NOMO-1 treated with DMSO at 0.1 percent for 48 hours (cell line): Measurements from ENCODE around the gene KIF6.

Experiments used
- DNase-seq: peaks from one replicate; lab custom pipeline; 2025; ENCODE audit not compliant: unreplicated experiment; lab: John Stamatoyannopoulos, UW

Gene KIF6

DNA sequence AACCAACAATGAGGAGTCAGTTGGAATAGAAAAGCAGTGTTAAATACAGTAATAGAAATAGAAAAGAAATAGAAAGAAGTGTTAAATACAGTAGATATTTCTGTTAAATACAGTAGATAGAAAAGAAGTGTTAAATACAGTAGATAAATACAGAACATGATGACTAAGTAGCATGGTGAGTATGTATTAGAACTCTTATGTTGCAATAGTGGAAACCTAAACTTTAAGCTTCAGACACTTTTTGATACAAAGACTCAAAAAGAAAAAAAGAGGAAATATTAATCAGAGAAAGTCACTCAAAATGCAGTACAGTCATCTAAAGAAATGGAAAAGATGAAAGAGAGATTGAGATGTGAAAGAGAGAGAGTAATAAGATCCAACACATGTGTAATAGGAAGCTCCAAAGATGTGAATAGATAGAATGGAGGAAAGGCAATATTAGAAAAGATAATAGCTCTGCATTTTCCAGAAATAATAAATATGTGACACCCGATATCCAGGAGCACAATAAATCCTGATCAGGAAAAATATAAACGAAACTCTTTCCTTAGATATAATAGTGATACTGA, 271.2 kb downstream of the KIF6 start:
- DNase-seq = no peak

DNA sequence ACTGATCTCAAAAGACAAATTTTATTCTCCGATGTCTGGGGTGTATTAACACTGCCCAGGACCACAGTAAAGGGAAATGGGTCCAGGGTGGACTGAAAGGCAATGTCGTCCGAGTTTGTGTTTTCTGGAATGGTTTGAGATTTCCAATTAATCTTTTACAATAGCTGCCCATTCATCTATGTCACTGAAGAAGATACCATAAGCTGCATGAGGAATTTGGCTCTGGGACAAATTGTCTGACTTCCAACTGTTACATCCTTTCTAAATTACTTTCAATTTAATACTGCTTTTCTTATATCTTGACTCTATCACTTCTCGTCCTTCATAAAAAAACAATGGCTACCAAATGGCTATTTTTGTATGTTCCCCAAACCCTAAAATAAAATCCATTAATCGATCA, 272.0 kb downstream of the KIF6 start:
- DNase-seq = no peak

- DNase-seq = no peak
Measured at GRCh38 chr6:39452306-39453145, 272.7 kb downstream of the KIF6 start.

- no peak for DNase-seq
Measured at GRCh38 chr6:39451831-39452230, 273.4 kb downstream of the KIF6 start.

GRCh38 chr6:39449022-39449421, 276.2 kb downstream of the KIF6 start:
- DNase-seq = no peak

DNA sequence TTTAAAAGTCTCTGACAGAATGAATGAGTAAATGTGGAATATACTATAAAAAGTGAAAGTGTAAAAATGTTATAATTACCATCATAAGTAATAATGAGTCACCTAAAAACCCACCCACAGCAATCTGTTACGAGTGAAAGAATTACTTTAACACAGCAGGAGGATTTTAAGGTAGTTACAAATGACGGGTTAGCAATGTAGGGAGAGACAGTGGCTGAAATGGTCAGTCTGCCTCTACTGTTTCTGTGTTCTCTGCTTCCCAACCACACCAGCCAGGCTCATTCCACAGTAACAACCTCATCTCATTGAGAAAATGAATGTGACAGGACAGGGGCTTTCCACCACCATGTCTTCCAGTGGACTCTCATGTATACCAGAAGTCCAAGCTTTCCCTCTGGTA, 278.3 kb downstream of the KIF6 start:
- DNase-seq = no peak

DNA sequence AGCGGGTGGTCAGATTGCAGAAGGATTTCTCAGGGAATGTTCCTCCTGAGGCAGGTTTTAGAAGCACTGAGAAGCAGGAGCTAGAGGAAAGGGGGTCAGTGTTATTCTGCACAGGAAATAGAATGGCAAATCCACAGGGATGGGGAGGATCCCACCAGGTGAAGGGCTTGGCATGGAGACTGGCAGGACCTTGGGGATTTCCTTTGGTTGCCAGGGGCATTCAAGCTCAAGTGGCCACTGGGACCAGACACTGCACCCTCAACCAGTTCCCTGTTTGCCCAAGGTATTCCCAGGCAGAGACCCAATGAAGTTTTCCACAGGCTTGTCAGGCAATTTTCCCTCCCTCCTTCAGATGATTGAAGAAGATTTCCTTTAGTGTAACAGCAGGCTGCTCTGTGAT, 279.5 kb downstream of the KIF6 start:
- no peak for DNase-seq

- DNase-seq = no peak
Measured at GRCh38 chr6:39444479-39445019, 280.7 kb downstream of the KIF6 start.

- no peak for DNase-seq
Measured at GRCh38 chr6:39441986-39442385, 283.2 kb downstream of the KIF6 start.

DNA sequence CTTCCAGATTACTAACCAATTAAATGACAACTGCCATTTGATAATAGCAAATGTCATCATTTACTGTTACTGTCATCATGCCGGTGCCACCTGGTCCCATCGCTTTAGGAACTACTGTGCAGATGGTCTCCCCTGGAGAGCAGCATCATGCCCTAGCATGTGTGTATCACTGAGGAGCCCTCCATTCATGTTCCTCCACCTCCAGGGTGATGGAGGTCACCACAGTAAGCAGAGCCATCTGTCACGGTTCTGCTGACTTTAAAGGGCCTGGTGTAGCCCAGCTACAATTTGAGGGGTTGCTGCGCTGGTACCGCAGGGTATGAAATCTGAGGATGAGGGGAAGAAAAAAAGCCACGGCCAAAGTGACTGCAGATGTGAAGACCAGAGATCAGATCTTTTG, 283.9 kb downstream of the KIF6 start:
- no peak for DNase-seq

DNA sequence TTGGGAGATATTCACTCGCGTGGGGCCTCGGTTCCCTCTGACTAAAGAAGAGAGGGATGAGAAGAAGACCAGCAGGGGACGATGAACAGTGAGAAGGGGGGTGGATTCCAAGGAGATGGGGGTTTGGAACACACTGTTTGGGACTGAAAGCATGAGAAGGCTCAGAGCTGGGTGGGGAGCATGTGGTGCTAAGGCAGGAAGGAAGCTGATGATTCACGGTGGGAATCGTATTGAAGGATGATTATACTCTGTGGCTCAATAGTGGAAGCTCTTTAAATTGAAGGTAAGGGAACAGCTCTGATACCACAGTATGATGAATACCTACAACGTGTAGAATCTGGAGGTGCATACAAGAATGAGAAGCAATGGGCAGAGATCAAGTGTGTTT, 285.2 kb downstream of the KIF6 start:
- no peak for DNase-seq

DNA sequence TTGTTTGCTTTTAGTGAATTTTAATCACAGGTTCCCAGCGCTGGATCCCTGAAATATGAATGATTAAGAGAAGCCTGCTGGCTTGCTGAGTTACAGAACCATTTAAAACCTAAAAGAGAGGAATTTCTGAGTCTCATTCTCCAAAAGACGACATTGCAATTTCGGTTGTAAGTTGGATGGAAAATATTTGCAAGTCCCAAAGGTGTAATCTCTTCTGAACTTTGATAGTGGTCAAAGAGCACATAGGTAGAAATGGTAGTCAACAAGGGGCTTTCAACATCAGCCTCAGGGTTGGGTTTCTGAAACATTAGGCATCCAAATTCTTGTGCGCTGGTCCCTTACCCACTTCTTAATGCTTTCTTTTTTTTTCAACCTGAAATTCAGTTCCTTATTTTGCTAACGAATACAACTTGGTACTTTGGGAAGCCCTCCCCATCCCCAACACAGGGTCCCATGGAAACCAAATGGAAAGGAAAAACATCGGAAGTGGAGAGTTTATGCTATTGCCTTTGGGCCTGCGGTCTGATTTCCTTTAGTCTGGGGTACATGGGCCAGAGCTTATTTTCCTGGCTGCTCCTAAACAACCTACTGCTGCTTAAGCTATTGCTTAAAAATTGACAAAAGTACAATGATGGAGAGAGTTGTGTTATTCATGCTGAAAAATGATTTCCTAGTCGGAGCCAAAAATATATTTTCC, 285.7 kb downstream of the KIF6 start:
- DNase-seq = no peak

DNA sequence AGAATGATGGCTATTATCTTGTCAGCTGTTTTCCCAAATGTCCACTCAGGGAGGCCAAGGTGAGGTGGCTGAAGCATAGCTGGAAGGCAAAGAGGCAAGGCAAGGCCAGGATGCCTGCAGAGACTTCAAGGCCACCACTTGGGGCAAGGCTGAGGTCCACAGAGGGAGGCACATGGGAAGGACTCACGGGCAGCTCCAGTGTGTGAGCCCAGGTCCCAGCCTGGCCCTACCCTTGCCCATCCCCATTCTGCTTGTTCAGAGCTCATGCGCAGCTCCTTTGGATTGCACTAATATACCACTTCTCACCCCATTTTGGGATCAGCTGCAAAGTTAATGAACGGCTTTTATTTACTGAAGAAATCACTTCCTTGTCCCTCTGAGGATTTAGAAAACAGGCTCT, 291.6 kb downstream of the KIF6 start:
- no peak for DNase-seq

- DNase-seq = no peak
Measured at GRCh38 chr6:39432330-39433025, 292.7 kb downstream of the KIF6 start.

DNA sequence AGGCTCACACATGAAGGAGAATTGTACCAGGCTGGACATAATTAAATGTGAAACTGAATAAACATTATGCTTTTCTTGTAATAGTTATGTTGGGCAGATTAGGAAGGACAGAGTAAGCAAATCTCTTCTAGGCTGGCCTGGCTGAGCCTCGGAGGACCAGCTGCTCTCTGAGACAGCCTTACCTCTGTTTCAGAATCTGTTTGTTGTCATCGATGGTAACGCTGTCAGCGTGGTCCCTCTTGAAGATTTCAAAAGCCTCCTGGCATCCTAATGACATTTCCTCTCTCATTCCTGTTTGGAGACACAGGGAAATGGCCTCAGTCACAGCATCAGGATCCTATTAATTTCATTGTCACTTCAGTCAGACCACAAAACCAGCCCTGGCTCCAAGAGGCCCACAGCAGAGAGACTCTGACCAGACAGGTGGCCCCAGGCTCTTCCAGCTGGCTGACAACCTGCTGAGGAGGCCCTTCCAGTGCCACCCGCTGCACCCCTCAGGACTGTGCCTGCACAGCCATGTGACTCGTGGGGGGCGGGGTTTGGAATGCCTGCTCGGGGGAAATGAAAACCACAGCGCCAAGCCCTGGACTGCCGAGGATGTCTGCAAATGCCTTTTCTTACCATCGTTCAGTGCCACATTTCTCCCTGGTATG, 294.2 kb downstream of the KIF6 start:
- no peak for DNase-seq

GRCh38 chr6:39430446-39430845, 294.8 kb downstream of the KIF6 start:
- no peak for DNase-seq

DNA sequence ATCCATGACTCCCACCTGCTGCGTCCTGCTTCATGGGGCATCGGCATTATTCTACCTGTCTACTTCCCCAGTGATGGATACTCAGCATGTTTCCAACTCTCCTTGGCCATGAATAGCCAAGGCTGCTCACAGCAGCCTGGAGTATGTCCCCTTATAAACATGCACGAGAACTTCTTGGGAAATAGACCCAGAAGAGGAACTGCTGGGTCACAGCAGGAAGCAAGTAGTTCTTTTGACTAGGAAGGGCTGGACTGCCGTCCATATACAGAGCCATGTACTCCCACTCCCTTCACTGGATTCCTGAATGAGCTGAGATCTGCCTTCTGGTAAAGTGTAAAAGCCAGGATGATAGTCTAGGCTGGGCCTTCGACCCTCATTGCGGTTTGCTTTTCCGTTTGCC, 296.4 kb downstream of the KIF6 start:
- DNase-seq = no peak

GRCh38 chr6:39428152-39428551, 297.1 kb downstream of the KIF6 start:
- DNase-seq = no peak

DNA sequence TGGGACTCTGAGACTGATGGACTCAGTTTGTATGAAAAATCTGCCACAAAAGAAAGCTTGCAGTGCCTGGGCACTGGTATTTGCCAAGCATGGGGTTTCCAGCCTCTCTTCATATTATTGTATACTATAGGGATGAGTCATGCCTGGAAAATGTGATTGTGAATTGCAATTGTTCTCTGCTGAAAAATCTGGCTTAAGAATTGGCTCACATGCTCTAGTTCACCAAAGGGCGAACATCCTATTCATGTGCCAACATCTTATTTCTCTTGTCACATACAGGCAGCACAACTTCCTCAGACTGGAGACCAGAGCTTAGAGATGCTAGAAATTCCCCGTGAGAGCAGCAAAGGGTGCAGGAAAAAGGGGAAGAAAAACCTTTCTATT, 299.1 kb downstream of the KIF6 start:
- no peak for DNase-seq

DNA sequence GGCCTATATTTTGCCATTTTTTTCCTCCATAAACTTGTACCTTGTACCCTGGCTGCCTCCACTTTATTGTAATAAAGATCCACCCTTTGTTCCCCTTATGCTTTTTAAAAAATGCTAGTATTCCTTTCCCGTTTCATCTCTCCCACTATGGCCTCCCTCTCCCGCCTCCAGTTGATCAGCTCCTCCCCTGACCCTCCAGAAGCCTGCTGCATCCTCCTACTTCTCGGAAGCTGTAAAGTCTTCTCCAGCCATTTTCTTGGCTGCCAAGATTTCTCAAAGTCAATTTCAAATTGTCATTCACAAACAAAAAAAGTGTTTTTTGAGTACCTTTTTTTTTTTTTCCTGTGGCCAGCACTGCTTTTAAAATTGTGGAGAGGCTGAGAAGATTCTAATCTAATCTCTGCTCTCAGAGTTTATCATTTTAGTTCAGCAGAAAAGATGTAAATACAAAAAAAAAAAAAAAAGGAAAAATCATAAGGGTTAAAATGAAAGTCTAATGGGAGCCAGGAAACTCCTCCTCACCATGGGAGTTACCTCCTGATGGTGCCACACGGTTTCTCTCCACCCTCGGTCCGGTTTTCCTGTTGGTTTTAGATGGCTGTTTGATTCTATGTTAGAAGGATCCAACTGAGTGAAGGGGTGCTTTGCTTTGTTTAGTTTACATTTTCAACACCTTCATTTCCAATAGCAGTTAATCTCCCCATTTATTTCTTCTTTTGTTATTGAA, 299.7 kb downstream of the KIF6 start:
- DNase-seq = no peak
